Cortex of kidney (tissue), 1 donor: Measurements from ENCODE around the gene ARL17B.
"Not testable (repeated sequence)": the region's sequence is repeated elsewhere in the genome, so short reads cannot be mapped to it uniquely, and the experiment has no call there.

Experiments used
- DNase-seq: peaks from one replicate; lab custom pipeline; 2025; lab: John Stamatoyannopoulos, UW

ARL17B gene

GRCh38 chr17:46361755-46362154 lies at the start of gene ARL17B:
Gene ARL17B, minus strand, starts transcription at chr17:46361766. Its CDS starts 3,369 bp downstream, at chr17:46358397.
- DNase-seq: not testable (repeated sequence)

DNA sequence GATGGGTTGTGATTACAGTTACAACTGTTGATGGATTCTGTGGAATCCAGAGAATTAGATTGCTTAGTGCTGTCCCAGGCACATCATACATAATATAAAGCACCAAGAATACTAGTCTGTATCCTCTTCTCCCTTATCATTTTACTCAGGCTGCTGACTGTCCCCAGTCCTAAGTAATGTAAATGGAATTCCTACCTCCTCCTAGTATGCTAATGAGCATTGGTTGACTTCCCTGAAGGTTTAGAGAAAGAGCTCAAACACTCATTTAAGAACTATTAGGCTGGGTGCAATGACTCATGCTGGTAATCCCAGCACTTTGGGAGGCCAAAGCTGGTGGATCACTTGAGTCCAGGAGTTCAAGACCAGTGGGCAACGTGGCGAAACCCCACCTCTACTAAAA lies 48.3 kb upstream of the ARL17B start:
- not testable (repeated sequence) for DNase-seq

- not testable (repeated sequence) for DNase-seq
These were observed 45.6 kb upstream of the ARL17B start for GRCh38 chr17:46407155-46407554.

GRCh38 chr17:46401033-46401787 lies 39.6 kb upstream of the ARL17B start:
- DNase-seq: not testable (repeated sequence)

DNA sequence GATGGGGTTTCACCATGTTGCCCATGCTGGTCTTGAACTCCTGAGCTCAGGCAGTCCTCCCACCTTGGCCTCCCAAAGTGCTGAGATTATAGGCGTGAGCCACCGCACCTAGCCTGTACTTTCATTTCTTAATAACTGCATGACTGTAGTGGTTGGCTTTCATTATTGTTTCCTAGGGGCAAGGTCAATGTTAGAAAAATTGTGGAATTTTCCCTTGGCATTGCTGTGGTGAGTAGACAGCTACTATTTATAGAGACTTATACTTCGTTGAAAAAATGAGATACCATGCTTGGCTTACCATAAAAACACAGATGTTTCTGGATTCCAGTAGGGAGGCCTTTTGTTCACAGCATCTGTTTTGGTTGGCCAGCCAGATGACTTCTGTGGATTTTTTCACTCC lies 39.0 kb upstream of the ARL17B start:
- DNase-seq: not testable (repeated sequence)

- DNase-seq: not testable (repeated sequence)
These were observed 38.4 kb upstream of the ARL17B start for GRCh38 chr17:46399993-46400392.

GRCh38 chr17:46396292-46396691 lies 34.7 kb upstream of the ARL17B start:
- DNase-seq: not testable (repeated sequence)

DNA sequence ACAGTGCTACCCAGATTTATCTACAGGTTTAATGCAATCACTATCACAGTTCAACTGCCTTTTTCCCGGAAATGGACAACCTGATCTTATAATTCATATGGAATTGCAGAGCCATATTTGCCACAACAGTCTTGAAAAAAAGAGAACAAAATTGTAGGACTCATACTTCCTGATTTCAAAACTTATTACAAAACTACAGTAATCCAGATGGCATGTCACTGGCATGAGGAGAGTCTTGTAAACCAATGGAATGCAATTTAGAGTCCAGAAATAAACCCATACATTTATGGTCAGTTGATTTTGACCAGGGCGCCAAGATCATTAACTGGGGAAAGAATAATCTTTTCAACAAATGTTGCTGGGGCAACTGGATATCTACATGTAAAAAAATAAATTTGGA lies 32.1 kb upstream of the ARL17B start:
- DNase-seq: not testable (repeated sequence)

- not testable (repeated sequence) for DNase-seq
These were observed 23.9 kb upstream of the ARL17B start for GRCh38 chr17:46385491-46385890.

DNA sequence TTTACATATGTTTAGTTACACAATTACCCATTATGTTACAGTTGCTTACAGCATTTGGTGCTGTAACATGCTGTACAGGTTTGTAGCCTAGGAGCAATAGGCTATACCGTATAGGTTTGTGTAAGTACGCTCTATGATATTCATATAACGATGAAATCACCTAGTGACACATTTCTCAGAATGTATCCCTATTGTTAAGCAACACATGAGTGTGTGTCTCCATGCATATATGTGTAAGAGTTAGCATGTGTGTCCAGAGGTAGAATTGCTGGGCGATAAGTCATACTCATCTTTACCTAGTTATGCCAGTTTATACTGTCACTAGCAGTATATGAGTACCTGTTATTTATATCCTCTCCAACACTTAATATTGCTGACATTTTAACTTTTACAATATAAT lies 21.6 kb upstream of the ARL17B start:
- not testable (repeated sequence) for DNase-seq

- not testable (repeated sequence) for DNase-seq
These were observed 11.9 kb upstream of the ARL17B start for GRCh38 chr17:46373418-46373817.

DNA sequence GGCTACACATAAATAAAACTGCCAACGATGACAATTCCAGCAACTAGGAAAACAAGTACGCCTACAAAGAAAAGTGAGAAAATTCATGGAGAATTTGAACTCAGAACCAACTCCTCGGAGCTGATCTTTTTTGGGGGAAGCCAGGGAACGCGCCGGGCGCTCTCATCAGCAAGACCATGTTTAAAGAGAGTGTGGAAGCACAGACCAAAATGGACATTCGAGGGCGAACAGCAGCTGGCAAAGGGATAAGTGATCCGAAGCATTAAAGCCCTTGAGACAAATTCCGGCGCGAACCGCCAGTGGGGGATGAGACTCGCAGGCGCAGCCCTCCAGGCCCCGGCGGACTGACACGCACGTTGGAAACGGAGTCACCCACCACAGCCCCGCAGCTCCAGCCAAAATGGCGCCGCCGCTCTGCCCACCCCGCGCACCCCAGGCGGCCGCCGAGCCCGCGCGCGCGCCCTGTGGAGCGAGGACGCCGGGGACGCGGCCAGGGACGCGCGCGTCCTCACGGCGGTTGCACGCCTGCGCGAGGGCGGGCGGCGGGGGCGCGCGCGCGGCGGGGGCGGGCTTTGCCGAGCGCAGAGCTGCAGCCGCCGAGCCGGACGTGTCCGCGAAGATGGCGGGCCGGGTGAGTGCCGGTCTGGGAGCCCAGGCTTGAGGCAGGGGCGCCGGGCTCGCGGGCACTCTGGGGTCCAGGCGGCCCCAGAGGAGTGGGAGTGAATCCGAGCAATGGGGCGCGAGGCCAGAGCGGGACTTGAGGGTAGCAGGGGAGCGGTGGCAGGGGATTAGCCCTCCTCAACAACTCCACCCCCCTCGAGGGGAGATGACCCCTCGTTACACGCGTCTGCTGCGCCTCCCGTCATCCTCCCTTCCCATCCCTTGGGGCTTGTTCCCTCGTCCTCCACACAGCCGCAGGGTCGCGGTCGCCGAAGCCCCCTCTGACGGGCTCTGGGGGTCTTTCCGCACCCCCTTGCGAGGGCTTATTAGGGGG lies 11.0 kb upstream of the ARL17B start:
- DNase-seq: not testable (repeated sequence)

DNA sequence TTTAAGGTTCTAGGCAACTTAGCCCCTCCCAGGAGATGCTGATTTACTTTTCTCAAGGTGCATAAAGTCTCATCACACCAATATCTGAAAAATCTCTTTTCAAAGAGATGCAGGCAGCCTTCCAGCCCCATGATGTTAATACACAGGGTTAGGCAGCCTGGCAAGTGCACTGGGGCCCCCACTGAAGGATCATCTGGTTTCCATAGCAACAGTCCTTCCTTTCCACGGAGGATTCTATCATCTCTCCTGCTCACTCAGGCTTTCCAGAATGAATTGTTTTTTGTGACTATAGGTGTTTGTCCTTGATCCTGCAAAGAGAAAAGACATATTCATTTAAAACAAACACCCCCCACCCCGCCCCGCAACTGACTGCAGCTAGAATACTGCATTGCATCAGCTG lies 6.0 kb upstream of the ARL17B start:
- not testable (repeated sequence) for DNase-seq

GRCh38 chr17:46361145-46361735 lies 326 bp downstream of the ARL17B start:
- DNase-seq: not testable (repeated sequence)

DNA sequence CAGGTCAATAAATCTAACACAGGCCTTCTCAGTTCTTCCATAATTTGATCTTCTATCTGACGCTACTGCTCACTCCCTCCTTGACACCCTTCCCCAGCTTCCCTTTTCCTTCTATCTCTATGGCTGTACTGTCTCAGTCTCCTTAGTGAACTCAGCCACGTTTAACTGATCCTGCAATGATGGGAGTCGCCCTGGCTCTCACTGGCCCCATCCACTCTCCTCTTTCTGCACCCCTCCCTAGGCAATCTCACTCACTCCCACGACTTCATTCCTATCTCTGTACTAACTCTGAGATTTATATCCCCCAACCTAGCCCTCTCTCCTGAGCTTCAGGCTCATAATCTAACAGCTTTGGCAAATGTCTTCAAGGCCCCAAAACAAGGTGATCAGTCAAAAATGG lies 7.7 kb downstream of the ARL17B start:
- DNase-seq: not testable (repeated sequence)

- not testable (repeated sequence) for DNase-seq
These were observed 12.5 kb downstream of the ARL17B start for GRCh38 chr17:46349060-46349459.

GRCh38 chr17:46348345-46348744 lies 13.2 kb downstream of the ARL17B start:
- DNase-seq: not testable (repeated sequence)

DNA sequence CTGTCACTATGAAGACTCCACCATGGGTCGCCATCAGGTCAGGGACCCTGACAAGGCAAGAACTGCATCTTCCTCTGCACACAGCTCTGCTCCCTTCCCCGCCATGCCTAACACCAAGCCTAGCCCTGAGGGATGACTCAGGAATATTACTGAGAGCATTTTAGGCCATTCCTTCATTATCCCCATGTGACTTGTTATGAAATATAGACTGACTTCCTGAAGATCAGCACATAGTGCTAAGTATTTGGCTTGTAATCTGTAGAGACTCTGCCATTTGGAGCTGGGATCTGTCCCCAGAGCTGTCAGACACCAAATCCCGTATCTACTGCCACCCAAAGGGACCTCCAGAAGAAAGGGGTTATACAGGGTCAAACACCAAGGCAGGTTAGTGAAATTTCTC lies 19.4 kb downstream of the ARL17B start:
- DNase-seq: not testable (repeated sequence)

DNA sequence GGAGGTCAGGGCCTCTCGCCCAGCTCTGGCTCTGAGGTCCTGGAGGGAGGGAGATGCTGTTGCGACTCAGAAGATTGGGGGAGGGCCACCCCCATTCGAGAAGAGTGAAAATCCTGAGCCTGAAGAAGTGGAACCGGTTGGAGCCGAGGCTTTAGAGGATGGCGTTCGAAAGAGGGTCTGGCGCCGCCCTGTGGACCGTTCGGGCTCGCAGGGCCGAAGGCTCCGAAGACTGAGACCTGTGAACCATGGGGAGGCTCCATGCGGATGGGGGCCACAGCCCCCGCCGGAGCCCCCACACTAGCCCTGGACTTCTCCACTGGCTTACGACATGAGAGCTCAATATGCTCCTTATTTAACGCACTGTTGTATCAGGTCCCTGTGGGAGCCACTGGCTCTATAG lies 20.3 kb downstream of the ARL17B start:
- DNase-seq: not testable (repeated sequence)

DNA sequence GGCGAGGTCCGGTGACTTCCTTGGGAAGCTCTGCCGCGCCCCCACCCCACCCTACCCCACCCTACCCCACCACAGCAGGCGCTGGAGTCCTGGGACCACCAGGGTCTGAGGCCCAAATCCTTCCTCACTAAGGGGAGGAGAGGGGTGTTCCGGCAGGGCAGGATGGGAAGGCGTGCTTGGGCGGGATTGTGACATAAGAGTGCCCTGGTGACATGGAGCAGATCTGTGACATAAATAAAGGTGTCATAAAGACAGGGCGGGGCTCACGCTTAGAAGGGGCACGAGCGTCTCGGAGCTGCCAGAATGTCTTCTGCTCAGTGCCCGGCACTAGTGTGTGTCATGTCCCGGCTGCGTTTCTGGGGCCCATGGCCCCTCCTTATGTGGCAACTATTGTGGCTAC lies 66.7 kb downstream of the ARL17B start, which contains the start of gene LRRC37A:
Gene LRRC37A, plus strand, starts transcription at position 301 of the 400 bp plus-strand sequence. Its CDS starts 3 bp downstream, at position 304.
- DNase-seq: not testable (repeated sequence)

GRCh38 chr17:46291618-46292017 lies 69.9 kb downstream of the ARL17B start:
- DNase-seq: not testable (repeated sequence)
